GM23248 (cell line): ENCODE data around the gene EFNA1.

Experiments used
- EZH2 ChIP-seq: fragments of 200-600 bp; sonication (generic); IDR thresholded peaks from 2 replicates; pipeline ENCODE4 v1.6.1; 2018; ENCODE audit warnings: antibody characterized with exemption, mild to moderate bottlenecking; ENCODE audit not compliant: insufficient read depth, poor library complexity, severe bottlenecking
- EZH2phosphoT487 ChIP-seq: fragments of 200-600 bp; sonication (generic); IDR thresholded peaks from 2 replicates; pipeline ENCODE4 v1.6.1; 2018; ENCODE audit warnings: antibody characterized with exemption, moderate library complexity, mild to moderate bottlenecking, low read depth; ENCODE audit not compliant: insufficient read depth

GRCh38 chr1:155177192-155177917 is 49.7 kb downstream of the EFNA1 start:
- TF ChIP-seq EZH2 (no peak), EZH2phosphoT487 (no peak)
